Measurements from ENCODE around the gene PDZD2.

Gene PDZD2

DNA sequence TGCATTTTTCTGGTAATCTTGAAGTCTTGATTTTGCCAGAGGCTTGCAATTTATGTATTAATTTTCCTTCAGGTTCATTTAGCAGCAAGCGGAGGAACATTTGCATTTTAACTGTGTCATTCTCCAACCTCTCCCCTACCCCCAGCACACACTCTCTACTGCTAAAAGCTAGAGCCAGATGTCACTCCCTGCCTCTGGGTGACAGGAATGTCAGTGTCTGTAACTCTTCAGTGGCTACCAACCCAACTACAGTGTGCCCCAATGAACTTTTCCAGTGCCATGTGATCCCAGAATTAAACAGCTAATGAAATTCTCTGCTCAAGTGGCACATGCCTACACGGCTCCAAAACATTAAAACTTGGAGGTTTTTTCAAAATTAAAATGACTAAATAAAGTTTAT is 274.9 kb downstream of the PDZD2 start:
- no peak for DNase-seq (ENCODE audit: low read depth in 1 of 2, low spot score in 1 of 2)

DNA sequence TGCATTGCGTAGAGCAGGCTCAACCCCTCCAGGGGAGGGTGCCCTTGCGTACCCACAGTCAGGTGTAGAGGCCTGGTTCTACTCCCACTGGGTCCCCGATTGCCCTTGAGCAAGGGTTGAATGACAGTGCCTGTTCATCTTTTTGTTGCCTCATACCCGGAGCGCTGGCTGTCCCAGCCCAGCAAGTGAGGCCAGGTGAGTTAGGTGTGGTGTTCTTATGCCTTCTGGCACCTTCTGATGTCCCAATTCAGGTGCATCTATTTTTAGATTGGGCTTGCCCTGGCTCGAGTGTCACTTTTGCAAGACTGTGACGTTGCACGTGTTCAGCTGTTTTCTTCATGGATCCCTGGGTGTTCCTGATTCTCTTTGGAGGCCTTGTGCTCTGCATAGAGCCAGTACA is 277.4 kb downstream of the PDZD2 start:
- no peak for DNase-seq (ENCODE audit: low read depth in 1 of 2, low spot score in 1 of 2)

DNA sequence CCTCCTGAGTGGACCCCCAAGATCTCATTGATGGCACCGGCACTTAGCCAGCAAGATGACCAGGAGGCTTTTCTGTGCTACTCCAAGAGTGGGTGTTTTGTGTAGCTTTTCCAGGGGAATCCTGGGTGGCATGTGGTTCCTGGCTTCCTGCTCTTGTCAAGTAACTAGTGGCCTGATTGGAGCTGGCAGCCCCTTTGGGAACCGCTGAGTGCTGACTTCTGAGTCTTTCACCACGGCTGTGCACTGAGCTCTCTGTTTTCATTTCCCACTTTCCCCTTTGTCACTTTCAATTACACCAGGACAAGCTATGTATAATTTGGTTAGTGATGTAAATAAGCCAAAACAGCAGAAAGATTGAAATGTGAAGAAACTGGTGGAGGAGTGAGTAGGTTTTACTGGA is 279.8 kb downstream of the PDZD2 start:
- no peak for DNase-seq (ENCODE audit: low read depth in 1 of 2, low spot score in 1 of 2)

DNA sequence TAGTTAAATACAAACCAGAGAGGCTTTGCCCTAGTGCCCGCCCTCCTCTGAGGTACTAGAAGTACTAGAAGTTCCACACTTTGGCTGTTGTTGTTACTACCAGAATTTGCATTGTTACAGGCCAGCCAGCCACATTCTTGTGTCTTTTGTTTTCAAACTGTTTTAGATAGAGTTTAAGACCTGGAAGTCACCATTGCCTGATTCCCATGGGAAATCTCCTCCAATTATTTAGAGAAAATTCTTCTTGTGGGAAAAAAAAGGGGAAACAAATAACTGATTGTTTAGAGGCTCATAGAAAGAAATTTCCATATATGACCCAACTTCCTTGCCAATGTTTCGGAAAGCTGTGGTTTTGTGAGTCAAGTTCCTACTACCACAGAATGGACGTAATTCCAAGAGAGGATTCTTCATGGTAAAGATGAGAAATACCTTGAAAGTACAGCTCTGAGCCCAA is 282.9 kb downstream of the PDZD2 start:
- DNase-seq (ENCODE audit: low read depth in 1 of 2, low spot score in 1 of 2) = no peak

DNA sequence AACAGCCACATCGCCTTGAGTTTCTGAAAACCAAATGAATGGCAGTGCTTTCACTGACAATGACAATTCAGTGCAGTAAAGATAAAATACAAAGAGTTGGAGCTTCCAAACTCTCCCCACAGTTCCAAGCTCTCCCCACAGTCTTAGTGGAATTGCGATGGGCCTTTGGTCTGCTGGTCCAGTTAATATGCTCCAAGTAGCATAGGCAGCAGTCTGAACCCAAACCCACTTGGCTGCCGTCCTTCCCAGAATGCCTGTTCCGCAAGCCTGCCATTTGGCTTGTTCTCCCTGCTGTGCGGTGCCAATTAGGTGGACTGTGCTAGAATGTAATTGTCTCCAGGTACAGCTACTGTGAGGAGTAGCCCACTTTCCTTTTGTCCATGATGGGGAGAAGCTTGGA is 285.1 kb downstream of the PDZD2 start:
- DNase-seq (ENCODE audit: low read depth in 1 of 2, low spot score in 1 of 2) = no peak

DNA sequence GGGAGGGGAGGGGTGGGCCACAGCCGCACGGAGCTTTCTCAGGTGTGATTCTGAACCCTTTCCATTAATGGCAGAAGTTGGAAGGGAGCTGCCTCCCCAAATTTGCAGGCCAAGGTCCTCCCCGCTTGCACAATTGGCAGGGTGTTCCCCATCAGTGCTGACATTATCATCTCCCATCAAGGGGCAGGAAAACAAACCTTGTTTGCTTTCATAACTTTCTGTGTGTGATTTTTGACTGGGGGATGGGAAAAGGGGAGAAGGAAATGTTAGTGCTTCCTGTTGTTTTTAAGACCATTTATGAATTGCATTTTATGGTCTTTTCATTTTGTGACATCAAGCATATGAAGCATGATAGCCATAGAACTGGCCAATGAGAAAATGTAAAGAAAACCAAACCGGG is 292.9 kb downstream of the PDZD2 start:
- no peak for DNase-seq (ENCODE audit: low read depth in 1 of 2, low spot score in 1 of 2)

DNA sequence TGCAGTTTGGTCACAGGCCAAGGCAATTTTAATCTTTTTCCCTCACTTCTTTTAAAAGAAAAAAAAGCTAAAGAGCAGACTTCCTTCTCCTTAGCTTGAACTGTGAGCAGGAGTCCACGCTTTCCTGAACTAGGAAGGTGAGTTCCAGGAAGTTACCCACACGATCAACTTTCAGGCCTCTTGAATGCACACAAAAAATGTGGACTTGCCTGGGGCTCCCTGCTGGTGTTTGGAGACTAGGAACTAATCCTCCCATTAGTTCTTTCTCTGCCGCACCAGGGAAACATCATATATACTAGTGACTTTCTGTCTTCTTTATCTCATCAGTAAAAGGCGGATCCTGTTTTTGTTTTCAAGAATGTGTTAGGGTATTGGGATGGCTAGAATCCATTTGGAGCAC is 295.2 kb downstream of the PDZD2 start:
- no peak for DNase-seq (ENCODE audit: low read depth in 1 of 2, low spot score in 1 of 2)

DNA sequence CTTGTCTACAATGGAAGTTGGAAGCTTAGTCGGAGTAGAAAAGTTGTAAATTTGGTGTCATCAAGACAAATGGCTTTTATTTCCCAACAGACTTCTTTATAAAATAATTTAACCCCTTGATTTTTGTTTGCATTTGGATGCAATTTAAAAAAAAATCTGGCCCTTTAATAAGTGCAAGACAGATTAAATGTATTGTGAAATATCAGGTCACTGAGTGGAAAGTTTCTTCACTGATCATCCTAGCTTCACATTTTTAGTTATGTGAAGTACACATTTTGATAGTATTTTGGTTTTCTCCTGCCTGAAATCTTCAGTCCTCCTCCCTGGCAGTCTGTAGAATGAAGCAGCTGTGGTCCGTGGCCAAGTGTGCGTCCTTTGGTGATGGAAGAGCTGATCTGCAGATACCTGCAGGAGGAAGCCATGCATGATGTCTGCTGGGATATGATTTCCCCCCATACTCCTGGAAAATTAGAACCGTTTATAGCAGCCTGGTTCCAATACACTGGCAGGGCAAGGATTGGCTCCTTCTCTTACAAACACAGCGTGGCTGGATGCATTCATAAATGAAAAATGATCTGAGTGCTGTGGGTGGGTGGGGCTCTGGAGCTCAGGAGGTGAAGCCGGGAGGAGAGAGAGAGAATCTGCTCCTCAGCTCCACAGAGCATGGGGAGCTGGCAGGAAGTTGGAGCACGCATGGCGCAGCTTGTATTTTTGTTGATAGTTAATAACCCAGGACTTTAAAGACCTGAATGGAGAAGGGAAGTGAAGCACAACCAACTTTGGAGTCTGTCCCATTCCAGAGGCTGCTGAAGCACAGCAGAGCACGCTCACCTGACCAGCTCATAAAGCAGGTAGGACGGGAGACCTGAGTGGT is 296.8 kb downstream of the PDZD2 start:
- no peak for DNase-seq (ENCODE audit: low read depth in 1 of 2, low spot score in 1 of 2)

DNA sequence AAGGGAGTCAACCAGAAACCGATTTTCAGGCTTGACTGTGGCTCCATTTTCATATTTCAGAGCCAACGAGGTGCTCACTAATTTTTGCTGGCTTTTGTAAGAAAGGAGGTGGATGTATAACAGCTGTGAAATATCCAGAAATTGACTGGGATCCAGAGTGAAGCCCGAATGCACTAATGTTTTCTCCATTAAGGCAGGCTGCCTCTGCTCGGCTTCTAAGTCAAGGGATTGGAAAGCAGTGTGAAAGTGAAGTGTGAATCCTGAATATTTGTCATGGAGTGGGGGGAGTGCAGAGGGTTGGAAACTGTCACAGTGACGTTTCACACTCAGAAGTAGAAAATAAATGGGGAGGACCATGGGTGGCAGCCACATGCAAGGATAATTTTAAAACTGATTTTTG is 297.8 kb downstream of the PDZD2 start:
- DNase-seq (ENCODE audit: low read depth in 1 of 2, low spot score in 1 of 2) = no peak

DNA sequence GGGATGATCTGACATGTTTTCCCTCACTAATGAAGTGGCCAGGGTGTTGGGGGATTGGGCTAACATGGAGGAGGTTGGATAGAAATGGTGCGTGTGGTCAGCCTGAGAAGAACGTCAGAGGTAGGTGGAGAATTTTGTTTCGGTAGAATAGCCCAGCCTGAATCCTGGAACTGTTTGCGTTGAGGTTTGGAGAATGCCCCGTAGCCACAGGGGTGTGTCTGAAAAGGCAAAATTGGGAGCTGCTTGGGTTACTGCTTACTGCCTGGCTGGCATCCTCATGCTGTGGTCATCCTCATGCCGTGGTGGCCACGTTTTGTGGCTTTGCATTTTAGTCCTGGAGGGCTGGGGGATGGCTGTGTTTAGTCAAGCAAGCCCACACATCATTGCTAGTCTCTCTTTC is 298.3 kb downstream of the PDZD2 start:
- DNase-seq (ENCODE audit: low read depth in 1 of 2, low spot score in 1 of 2) = no peak

DNA sequence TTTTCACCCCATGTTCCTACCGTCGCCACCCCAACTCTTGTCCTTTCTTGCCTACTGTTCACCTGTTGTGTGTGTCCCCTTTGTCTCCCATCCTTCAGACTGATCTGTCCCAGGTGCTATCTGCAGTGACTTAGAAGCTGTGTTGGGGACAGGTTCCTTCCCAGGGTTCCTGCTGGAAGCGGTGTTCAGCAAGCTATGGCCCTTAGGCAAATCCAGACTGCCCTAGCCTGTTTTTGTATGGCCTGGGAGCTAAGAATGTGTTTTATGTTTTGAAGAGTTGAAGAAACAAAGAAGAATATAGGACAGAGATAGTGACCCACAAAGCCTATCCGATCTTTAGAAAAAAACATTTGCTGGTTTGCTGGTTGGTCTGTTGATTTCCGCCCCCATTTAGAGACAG is 298.8 kb downstream of the PDZD2 start:
- no peak for DNase-seq (ENCODE audit: low read depth in 1 of 2, low spot score in 1 of 2)

DNA sequence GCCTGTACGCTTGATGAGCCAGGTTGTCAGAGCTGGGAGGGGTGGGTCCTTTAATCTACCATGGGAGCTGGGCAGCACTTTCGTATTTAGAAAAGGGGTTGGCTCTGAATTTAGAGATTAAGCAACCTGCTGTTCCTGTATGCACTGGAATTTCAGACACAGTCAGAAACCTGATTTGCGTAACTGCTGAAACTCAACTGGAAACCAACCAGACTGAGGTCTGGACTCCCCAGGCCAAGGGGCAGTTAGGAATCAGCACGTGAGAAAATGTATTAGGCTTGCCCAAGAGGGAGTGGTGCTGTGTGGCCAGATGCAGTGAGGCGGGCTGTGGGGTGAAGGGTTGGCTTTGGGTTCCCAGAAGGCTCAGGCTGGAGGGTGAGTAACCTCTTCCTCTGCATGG is 300.2 kb downstream of the PDZD2 start:
- no peak for DNase-seq (ENCODE audit: low read depth in 1 of 2, low spot score in 1 of 2)

DNA sequence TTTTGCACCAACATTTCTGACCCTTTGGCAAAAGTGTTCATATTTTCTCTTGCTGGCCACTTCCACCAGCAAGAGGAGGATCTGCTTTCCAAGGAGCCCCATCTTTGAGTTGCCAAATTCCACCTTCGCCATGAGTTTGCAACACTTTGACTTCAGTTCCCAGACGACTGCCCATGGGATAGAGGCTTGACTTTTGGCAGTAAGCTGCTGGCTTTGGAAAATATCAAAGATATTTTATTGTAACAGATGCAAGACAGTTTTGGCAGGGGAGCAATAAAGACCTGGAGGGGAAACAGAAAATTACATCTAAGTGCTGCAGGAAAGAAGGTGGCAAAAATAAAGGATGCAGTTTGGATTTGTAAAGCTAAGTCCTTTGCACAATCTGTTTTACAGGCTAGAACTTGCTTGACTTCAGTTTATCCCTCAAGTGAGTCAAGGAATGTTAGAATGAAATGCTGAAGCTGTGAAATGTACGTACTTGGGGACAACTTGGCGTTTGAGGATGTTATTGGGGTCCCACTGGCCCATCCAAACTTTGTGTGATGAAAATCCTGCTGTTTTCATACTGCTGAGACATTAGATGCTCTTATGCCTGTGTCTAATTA is 302.3 kb downstream of the PDZD2 start:
- no peak for DNase-seq (ENCODE audit: low read depth in 1 of 2, low spot score in 1 of 2)

DNA sequence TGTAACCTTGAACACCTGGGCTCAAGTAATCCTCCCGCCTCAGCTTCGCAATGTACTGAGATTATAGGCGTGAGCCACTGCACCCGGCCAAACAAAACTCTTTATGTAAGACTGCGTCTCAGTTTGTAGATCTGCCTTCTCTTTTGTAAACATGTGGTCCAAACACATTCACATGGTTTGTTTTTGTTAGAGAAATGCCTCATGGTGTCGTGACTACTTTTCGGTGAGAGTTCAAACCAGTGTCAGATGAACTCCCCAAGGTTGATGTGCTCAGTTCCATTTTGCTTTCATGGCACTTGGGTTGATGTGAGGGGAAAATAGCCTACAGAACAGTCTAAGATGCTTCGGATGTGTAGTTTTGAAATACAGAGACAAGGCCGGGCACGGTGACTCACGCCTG is 303.6 kb downstream of the PDZD2 start:
- no peak for DNase-seq (ENCODE audit: low read depth in 1 of 2, low spot score in 1 of 2)

DNA sequence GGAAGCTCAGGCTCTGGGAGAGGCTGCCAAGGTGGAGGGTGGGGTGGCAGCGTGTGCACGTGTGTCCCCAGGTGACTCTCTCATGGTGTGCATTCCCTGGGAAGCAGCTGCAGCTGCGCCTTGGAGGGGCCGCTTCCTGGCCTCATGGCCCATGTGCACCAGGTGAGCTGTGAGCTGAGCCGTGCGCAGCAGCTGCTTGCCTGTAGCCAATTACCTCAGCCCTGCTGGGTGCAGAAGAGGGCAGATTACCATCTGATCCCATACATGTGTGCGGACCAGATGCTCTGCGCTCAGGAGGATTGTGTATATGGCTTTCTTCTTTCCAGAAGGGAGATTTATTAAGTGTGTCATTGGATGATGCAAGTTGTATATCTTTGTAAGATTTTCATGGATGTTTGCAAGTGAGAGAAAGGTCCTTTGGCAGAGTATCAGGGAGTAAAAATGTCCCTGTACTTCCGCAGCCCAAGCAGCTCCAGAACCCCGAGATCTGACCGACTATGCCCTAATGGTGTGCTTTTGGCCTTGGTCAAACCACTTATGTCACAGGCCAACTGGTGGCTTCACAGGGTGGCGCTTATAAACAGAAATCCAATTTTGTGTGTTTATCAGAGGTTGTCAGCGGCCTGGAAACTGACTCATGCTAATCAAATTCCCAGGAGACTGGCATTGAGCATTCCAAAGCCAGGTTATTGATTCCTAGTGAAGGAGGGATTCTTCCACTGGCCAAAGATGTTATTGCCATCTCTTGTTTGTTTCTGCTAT is 305.9 kb downstream of the PDZD2 start:
- DNase-seq (ENCODE audit: low read depth in 1 of 2, low spot score in 1 of 2) = no peak

DNA sequence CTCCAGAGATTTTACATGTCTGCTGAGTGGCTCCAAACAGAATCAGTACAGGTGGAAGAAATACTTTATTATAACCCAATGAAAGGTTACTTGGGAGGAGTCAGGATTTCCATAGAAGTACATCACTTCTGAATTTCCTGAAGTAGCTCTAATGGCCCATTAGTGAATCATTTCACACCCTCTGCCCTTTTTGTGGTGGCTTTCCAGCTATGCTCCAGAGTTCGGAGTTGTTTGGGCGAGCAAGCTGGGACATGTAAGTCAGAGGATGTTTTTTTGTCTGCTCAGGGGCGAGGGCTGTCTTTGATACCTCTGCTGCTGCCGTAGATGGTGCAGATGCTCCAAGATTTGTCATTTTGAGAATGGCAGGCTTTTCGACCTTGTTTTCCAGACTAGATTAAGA is 309.1 kb downstream of the PDZD2 start:
- no peak for DNase-seq (ENCODE audit: low read depth in 1 of 2, low spot score in 1 of 2)

DNA sequence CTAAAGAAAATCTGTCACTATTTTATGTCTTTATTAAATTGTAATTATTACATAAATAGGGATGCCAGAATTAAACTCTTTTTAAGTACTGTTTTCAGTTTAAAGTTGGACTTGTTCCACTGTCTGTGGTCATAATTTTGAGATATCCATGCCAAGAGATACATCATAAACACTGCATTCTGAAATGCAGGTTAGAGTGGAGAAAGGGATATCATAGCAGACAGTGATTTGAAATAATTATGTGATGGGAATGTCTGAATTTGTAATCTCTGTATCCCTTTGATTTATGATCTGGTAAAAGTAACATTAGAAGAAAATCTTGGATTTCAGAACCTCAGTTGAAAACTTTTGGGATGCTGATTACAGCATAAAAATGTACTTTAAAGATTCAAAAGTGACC is 313.1 kb downstream of the PDZD2 start:
- no peak for DNase-seq (ENCODE audit: low read depth in 1 of 2, low spot score in 1 of 2)

DNA sequence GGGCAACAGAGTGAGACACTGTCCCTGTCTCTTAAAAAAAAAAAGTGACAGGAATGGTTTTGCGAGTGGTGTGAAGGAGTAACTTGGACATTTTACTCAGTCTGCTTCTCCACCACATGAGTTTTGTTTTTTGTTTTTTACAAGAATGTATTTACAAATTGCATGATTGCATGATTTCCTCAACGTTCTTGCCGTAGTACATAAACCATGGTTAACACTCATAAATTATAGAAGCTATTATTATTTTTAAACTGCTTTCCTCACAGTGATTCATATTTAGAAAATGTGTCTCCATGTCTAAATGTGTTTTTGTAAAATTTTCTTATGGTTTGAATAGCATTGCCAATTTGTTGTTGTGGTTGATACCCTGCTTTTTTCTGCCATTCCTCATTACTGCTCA is 315.2 kb downstream of the PDZD2 start:
- no peak for DNase-seq (ENCODE audit: low read depth in 1 of 2, low spot score in 1 of 2)

DNA sequence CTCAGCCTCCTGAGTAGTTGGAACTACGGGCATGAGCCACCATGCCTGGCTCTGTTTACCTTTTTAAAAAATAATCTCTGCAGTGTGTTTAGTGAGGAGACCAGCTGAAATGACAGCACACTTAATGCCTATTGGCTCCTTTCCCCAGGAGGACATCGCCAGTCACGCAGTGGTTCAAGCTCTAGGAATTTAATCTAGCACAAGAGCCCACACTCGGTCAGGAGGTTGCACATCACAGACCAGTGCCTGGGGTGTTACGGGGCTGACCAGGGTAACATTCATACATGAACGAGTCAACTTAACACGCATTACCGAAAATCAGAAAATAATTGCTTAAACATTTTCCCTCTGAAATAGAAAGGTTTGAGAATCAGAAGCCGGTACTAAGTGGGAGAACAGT is 318.2 kb downstream of the PDZD2 start:
- DNase-seq (ENCODE audit: low read depth in 1 of 2, low spot score in 1 of 2) = no peak

DNA sequence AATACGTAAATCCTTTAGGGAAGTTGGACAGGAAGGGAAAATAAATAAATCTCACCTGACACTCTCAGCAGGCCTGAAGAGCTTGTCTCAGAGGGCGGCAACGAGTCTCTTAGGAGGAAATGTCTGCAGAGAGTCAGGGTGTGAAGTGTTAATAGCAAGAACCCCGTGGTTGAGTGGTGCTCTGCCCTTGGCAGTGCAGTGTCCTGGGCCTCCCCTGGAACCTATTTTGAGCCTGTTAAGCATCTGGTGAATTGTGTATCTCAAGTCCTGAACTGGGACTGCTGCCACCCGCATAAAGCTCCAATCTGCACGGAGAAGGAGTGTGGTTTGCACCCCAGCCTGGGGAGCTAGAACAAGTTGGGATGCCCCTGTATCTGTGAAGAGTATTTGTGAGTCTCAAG is 323.4 kb downstream of the PDZD2 start:
- DNase-seq (ENCODE audit: low read depth in 1 of 2, low spot score in 1 of 2) = no peak

DNA sequence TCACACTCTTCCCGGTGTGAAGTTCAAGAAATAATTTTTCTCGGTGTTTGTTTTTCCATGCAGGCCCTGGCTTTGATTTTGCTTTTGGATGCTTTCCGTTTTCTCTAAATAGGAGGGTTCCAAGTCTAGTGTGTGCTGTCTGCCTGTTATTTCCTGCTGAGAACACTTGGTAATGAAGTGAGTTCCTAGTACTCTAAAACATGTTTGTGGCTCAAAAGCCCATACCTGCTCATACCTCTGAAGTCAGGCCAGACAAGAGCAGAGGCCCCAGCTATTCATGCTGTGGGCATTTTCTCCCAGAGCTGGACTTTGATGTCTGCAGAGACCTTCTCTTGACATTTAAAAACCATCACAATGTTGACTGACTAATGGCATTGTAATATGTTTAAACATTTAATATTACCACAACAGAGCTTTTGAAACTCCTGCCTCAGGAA is 324.0 kb downstream of the PDZD2 start:
- DNase-seq (ENCODE audit: low read depth in 1 of 2, low spot score in 1 of 2) = no peak

DNA sequence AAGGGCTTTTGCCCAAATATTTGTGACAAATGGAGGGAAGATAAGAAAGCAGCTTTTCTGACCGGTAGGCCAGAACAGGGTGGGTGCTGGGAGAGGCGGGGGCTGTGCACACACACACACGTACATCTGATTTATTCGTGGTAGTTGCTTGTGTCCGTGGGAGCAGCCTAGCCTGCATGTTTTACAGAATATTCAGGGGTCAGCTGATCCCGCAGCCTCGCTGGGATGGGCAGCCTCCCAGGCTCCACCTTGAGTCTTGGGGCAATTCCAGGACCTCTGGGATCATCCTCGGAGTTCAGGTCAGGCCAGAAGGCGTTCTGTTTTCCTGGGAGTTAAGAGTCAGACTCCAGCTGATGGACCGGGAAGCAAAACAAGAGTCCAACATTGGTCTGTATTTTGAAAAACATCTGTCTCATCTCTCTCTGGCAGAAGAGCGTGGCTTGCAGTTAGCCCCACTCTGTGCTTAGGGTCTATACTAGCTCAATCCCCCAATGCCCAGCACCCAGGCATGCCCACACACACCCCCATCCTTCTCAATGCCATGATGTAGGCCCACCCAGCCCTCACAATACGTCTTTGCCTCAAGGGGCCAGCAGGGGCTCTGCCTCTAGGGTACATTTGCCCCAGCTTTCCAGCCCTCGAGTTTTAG is 324.6 kb downstream of the PDZD2 start:
- no peak for DNase-seq (ENCODE audit: low read depth in 1 of 2, low spot score in 1 of 2)
